Thyroid gland (tissue), 4 donors: ENCODE results near the gene TEX11.

Experiments
- POLR2A ChIP-seq, 2 donors: fragments of 450-650 bp; IDR thresholded peaks; one replicate each; pipeline ENCODE4 v1.6.1; 2017; ENCODE audit warnings: antibody characterized with exemption in 2 of 2, mild to moderate bottlenecking in 2 of 2, moderate library complexity in 1 of 2
- TF ChIP-seq, protein P1 (sequence below), 6 experiments: fragments of 200-600 bp in 3 of 6; fragments of 450-650 bp in 3 of 6; sonication (generic) in 3 of 6; IDR thresholded peaks; one replicate each; pipeline ENCODE4 v1.5.1; 2016 to 2019; ENCODE audit warnings: antibody characterized with exemption in 6 of 6, mild to moderate bottlenecking in 2 of 6, inconsistent platforms in 1 of 6, moderate library complexity in 1 of 6

DNA sequence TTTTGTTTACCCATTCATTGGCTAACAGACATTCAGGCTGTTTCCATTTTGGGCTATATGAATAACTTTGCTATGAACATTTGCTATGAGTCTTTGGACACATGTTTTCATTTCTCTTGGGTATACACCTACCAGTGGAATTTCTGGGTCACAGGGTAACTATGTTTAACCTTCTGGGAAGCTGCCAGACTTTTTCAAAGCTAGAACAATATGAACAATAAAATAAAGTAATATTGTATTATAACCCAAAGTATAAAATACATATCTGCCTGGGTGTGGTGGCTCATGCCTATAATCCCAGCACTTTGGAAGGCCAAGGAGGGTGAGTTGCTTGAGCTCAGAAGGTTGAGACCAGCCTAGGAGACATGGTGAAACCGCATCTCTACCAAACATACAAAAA lies 373.3 kb downstream of the TEX11 start:
- TF ChIP-seq, protein P1, sequence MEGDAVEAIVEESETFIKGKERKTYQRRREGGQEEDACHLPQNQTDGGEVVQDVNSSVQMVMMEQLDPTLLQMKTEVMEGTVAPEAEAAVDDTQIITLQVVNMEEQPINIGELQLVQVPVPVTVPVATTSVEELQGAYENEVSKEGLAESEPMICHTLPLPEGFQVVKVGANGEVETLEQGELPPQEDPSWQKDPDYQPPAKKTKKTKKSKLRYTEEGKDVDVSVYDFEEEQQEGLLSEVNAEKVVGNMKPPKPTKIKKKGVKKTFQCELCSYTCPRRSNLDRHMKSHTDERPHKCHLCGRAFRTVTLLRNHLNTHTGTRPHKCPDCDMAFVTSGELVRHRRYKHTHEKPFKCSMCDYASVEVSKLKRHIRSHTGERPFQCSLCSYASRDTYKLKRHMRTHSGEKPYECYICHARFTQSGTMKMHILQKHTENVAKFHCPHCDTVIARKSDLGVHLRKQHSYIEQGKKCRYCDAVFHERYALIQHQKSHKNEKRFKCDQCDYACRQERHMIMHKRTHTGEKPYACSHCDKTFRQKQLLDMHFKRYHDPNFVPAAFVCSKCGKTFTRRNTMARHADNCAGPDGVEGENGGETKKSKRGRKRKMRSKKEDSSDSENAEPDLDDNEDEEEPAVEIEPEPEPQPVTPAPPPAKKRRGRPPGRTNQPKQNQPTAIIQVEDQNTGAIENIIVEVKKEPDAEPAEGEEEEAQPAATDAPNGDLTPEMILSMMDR (IDR thresholded peaks at IDR 0.05): no peak
- TF ChIP-seq POLR2A (IDR thresholded peaks at IDR 0.05): no peak
